GM12891 (cell line): Measurements from ENCODE around the gene ANKFN1.
A peak's percentile ranks its signal among the peaks of the same experiment; 100 is the strongest.

Experiments used
- DNase-seq: peaks from one replicate; pipeline ENCODE4 v3.0.0; 2011; ENCODE audit warnings: low spot score; ENCODE audit not compliant: insufficient read length
- FAIRE-seq: peaks from 2 replicates; lab custom pipeline; 2011; peaks lifted over from hg19 to GRCh38; lab: Jason Lieb, UNC
- PAX5 ChIP-seq: IDR thresholded peaks from 2 replicates; pipeline ENCODE4 v1.6.1; 2011; ENCODE audit warnings: low read length, moderate library complexity, mild to moderate bottlenecking; ENCODE audit not compliant: insufficient read depth, severe bottlenecking
- POLR2A ChIP-seq: IDR thresholded peaks from 2 replicates; pipeline ENCODE4 v1.6.1; 2011; ENCODE audit warnings: low read depth, low read length, control low read depth
- POLR2AphosphoS5 ChIP-seq: IDR thresholded peaks from 2 replicates; pipeline ENCODE4 v1.6.1; 2011; ENCODE audit warnings: low read depth, low read length, control low read depth
- POU2F2 ChIP-seq: IDR thresholded peaks from 2 replicates; pipeline ENCODE4 v1.6.1; 2011; ENCODE audit warnings: low read depth, mild to moderate bottlenecking, control low read depth, low read length, moderate library complexity
- SPI1 ChIP-seq: IDR thresholded peaks from 2 replicates; pipeline ENCODE4 v1.6.1; 2011; ENCODE audit warnings: low read depth, low read length, control low read depth
- TAF1 ChIP-seq: IDR thresholded peaks from 2 replicates; pipeline ENCODE4 v1.6.1; 2011; ENCODE audit warnings: low read depth, low read length, control low read depth

The ANKFN1 gene

DNA sequence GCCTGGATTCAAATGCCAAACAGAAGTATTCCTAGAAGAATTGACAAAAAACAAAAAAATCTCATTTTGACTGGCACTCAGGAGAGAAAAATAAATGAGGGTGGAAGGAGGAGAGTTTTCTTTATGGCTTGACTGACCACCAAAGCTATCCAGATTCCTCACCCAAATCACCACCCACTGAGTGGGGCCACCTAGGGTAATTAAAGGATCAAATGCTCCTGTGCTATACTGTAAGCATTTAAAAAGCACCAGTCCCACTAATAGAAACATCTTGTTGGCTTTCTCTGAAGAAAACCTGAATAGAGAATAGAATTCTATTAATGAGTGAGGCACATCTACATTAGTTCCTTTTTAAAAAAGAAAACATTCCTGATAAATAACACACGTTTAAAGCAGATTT lies 163.3 kb downstream of the ANKFN1 start:
- no peak for FAIRE-seq
- DNase-seq = no peak
- TF ChIP-seq SPI1 = no peak
- TF ChIP-seq TAF1 = no peak
- no peak for TF ChIP-seq PAX5

DNA sequence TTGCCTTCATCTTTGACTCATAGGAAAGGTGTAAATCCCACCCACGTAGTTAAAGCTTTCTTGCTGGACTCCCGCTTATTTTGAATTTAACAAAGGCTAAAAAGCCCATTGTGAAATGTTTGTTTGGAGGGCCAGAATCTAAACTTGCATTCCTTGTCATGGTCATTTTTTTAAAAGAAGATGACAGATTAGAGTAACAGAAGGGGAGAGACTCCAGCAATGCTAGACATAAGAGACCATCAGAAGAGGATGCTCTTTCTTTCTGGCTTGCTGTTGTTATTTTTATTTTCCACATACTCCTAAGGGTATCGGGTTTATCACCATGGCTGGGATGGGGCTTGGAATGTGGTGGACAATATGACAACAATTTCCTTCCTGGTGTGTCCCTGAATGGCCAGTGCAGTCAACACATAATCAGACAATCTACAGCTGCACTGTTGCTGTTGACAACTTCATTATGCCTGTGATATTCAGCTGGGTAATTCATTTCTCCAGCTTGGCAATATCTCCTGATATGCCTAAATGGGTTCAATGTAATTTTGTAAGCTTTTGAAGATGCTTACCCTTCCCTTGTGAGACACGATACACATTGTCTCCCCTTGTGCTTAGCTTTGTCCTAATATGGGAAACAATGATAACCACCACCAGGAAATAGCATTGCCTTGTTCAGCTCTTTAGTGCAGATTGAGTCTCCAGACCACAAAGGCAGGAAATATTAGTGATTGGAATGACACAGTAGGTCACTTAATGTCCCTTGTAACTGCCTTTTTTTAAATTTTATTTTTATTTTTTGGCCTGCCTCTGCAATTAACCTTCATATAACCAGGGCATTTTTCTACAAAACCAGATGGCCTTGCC lies 164.3 kb downstream of the ANKFN1 start:
- DNase-seq (no peak), FAIRE-seq (no peak)
- TF ChIP-seq POU2F2 (no peak), POLR2A (no peak), POLR2AphosphoS5 (no peak), SPI1 (no peak), PAX5 (no peak), TAF1 (no peak)

DNA sequence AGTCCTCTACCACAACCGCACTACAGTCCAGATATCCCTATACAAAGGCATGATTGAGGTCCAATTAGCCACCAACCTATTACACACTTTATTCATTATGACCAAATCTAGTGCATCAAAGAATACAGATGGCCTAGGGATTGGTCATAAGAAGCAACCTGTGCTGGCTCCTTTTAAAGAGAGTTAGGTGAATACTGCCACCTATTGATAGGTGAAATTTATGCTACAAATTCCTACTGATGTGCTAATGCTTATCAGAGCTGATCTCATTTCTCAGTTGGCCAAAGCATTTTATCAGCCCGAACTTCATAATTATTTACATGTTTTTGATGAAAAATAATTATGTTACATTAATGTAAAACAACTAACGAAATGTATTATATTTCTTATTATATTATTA lies 166.3 kb downstream of the ANKFN1 start:
- FAIRE-seq (peak; percentile 55), DNase-seq (peak; percentile 5)
- no peak for TF ChIP-seq TAF1
- no peak for TF ChIP-seq PAX5
- TF ChIP-seq POLR2AphosphoS5 = no peak
- TF ChIP-seq SPI1 = no peak
- no peak for TF ChIP-seq POU2F2
- TF ChIP-seq POLR2A = no peak

DNA sequence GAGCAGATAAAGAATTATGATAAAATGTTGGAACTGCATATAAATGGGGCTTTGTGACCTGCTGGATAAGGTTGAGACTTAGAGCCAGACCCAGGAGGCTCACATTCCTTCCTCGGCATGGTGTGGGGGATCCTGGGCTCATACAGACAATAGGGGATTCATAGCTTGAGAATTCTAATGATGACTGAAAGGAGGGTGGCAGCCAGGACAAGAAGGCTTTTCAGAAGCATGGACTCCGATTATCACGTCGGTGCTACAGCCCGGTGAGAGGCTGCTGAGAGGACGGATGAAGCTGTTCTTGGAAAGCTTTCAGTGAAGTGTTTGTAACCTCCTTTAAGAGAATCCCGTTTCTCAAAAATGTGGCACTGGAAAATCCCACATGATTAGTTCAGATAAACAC lies 167.2 kb downstream of the ANKFN1 start:
- FAIRE-seq = no peak
- TF ChIP-seq POLR2A (no peak), POLR2AphosphoS5 (no peak), PAX5 (no peak), POU2F2 (no peak), TAF1 (no peak), SPI1 (no peak)
- DNase-seq = no peak

DNA sequence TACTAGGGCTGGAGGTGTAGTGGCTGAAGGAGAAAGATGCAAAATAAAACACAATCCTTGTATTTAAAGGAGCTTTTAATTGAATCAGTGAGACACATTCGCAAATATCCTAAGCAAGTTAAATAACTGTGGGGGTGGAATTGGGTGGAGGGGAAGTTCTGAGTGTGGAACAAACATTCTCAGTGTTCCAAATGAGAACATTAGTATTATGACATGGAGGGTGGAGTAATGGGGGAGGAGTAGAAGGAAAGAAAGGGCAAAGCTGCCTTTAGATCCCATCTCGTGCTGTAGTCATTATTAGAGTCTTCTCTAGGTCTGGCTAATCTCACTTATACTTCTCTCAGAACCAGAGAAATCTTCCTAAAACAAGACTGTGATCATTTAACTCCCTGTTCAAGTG lies 169.7 kb downstream of the ANKFN1 start:
- TF ChIP-seq TAF1 = no peak
- no peak for TF ChIP-seq POLR2A
- no peak for TF ChIP-seq PAX5
- TF ChIP-seq POU2F2 = no peak
- TF ChIP-seq POLR2AphosphoS5 = no peak
- no peak for TF ChIP-seq SPI1
- no peak for FAIRE-seq
- DNase-seq = no peak

DNA sequence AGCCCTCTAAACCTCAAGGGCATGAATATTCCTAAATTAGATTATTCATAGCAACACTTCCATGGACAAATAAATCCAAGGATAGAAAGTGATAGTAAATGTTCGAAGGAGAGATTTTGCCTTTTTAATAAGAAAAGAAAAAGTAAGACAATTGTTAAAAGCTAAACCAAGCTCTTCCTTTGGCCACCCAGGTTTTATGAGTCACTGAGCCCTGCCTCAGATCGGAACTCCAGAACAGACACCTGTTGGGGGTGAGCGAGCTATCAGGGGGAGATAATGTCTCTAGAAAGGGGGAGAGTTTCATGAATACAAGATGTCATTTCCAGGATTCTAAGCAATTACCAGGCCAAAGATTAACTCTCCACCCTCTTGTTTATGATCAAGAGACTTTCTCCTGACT lies 171.4 kb downstream of the ANKFN1 start:
- TF ChIP-seq SPI1 (no peak), POU2F2 (no peak), POLR2A (no peak), POLR2AphosphoS5 (no peak), TAF1 (no peak), PAX5 (no peak)
- FAIRE-seq = no peak
- DNase-seq = no peak

DNA sequence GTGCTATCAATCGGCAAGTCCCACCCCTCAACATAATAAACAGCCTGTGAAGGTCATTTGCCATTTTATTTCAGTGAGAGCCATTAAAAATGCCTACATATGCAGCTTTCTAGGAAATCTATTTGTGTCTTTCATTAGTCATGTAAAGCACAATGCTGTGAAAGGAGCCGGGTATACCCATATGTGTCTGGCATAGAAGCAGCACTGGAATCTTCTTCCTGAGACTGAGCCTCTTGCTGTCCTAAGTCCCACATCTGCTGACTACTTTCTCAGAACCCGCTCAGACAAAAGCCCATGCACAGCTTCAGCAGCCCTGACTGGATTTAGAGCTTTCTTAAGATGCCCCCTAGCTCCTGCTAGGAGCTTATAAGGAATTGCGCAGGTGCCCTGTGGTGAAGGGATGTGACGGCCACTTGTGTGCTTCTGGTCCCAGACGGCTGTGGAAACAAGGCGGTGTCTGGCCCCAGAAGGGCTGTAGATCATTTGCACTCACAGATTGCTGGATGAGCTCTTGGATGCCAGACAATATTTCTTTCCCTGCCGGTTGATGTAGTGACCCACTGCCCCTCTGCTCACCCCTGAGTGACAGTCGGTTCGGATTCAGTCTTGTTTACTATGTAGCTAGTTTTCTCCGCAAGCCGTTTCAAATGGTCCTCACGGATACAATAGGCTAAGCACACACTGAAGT lies 172.2 kb downstream of the ANKFN1 start:
- DNase-seq (no peak), FAIRE-seq (no peak)

DNA sequence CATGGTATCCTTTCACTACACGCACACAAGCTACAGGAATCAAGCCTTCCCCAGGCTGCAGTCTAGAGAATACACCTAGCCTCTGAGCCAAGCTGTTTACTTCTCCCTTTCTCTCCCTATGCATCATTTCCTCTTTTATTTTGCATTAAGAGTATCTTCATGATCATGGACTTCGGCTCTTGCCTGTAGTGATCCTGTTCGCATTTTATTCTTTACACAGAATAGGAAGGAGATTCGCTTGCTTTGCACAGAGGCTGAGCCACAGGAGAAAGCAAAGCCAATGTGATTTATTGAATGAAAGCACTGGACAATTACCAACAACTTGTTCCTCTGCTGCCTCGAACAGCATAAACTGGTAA lies 172.7 kb downstream of the ANKFN1 start:
- no peak for DNase-seq

More for the DNA sequence above, 172.2 kb downstream of the ANKFN1 start:
- TF ChIP-seq SPI1 (no peak), POU2F2 (no peak), TAF1 (no peak), POLR2A (no peak), PAX5 (no peak), POLR2AphosphoS5 (no peak)

DNA sequence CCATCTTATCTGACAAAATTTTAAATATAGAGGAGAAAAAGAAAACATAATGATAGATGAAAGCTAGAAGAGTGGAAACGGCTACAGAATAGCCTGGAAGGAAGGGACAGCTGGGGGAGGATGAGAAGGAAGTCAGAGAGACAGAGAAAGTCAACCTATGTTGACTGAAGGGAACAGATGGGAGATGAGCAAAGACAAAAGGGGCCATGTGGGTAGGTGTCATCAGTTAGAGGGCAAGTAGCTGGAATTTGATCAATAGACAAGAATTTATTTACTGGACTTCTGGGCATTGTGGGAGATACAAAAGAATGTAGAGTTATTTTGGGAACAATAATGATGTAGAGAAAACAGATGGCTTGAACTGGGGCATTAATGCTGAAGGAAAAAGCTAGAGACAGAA lies 194.4 kb downstream of the ANKFN1 start:
- no peak for DNase-seq
- FAIRE-seq = no peak
- TF ChIP-seq PAX5 (no peak), SPI1 (no peak), TAF1 (no peak), POLR2AphosphoS5 (no peak), POLR2A (no peak), POU2F2 (no peak)

More for the DNA sequence above, 172.7 kb downstream of the ANKFN1 start:
- FAIRE-seq = no peak
- no peak for TF ChIP-seq POU2F2

DNA sequence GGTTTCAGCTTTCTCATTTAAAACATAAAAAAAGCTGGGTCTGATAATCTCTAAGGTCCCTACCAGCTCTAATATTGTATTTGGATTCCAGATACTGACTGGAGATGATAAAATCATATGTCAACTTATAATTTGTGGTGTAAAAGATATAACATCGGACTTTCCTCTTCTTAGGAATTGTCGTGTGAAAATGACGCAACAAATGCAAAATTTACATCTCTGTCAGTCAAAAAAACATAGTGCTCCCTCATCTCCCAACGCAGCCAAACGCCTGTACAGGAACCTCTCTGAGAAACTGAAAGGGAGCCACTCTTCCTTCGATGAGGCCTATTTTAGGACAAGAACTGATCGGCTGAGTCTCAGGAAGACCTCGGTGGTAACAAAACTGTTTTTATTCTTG lies 197.3 kb downstream of the ANKFN1 start:
- no peak for FAIRE-seq

More for the DNA sequence above, 197.3 kb downstream of the ANKFN1 start:
- no peak for DNase-seq
- TF ChIP-seq SPI1 = no peak
- TF ChIP-seq TAF1 = no peak
- TF ChIP-seq PAX5 = no peak
- no peak for TF ChIP-seq POLR2A
- no peak for TF ChIP-seq POU2F2
- TF ChIP-seq POLR2AphosphoS5 = no peak
